GM19023 (cell line): ENCODE results near the gene TRIM49D1.
"Not testable (repeated sequence)": the region's sequence is repeated elsewhere in the genome, so short reads cannot be mapped to it uniquely, and the experiment has no call there.

Experiments
- ATAC-seq: cut with Tn5 transposase; IDR thresholded peaks from one replicate; pipeline ENCODE4 v1.9.1; 2021; ENCODE audit warnings: mild to moderate bottlenecking, moderate library complexity; ENCODE audit not compliant: unreplicated experiment

TRIM49D1 gene

GRCh38 chr11:89922195-89922660, at the start of gene TRIM49D1:
Gene TRIM49D1 (minus strand): TSS chr11:89922245. CDS start chr11:89917710, 4,535 bp downstream.
- no peak for ATAC-seq

- not testable (repeated sequence) for ATAC-seq
Measured at GRCh38 chr11:89965737-89966136, 43.7 kb upstream of the TRIM49D1 start, which contains the start of gene TRIM64. Gene TRIM64 (plus strand): TSS chr11:89966037. CDS start chr11:89968504, 2,467 bp downstream.

GRCh38 chr11:89960833-89961232, 38.8 kb upstream of the TRIM49D1 start:
- not testable (repeated sequence) for ATAC-seq

DNA sequence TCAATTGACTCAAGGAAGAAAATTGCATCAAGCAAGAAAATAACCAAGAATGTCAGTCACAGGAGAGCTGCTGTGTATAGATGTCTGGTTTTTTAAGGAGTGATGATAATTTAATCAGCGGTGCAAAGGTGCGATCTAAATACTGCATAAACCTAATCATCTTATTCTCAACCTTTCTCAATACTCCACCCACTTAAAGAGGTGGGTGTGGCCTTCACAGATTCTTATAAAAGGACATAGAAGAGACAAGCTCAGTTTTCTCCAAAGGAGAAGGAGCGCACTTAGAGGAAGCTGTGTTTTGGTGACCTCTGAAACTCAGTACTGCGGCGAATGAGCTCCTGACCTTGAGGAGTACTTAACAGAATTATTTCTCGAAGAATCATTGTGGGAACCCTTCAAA, 1.7 kb upstream of the TRIM49D1 start, which contains the start of gene TRIM49D2:
Gene TRIM49D2 (plus strand): TSS at position 301 of the 400 bp plus-strand sequence. CDS start 2,698 bp downstream, outside the sequence.
- not testable (repeated sequence) for ATAC-seq

- ATAC-seq: not testable (repeated sequence)
Measured at GRCh38 chr11:89900809-89901208, 21.2 kb downstream of the TRIM49D1 start.

- ATAC-seq: not testable (repeated sequence)
Measured at GRCh38 chr11:89893245-89893644, 28.8 kb downstream of the TRIM49D1 start.

DNA sequence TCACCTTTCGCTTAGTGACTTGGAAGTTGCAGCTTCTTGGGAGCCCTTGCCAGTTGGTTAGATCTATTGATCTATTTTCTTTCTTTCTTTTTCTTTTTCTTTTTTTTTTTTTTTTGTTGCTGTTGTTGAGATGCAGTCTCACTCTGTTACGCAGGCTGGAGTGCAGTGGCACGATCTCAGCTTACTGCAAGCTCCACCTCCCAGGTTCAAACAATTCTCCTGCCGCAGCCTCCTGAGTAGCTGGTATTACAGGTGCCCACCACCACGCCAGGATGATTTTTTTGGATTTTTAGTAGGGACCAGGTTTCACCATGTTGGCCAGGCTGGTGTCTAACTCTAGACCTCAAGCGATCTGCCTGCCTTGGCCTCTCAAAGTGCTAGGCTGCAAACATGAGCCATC, 44.5 kb downstream of the TRIM49D1 start:
- not testable (repeated sequence) for ATAC-seq

DNA sequence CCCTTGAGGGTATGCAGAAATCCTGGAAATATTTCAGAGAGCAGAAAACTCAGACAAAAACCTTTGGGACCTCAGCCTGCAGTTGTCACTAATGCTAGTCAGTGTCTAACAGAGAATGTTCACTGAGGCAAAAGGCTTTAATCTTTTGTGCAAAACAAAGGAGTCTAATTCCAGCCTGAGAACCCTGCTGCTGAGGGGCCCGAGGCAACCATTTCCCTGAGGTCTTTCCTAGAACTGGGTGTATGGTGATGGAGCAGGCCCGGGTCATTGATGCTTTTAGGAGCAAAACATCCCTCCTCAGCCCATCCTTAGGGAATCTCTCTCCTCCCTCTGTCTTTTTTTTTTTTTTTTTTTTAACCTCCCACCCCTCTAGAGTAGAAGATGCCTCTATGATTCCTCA, 49.5 kb downstream of the TRIM49D1 start:
- ATAC-seq: not testable (repeated sequence)

- not testable (repeated sequence) for ATAC-seq
Measured at GRCh38 chr11:89865223-89865622, 56.8 kb downstream of the TRIM49D1 start.

- not testable (repeated sequence) for ATAC-seq
Measured at GRCh38 chr11:89863906-89864704, 57.9 kb downstream of the TRIM49D1 start.
